SIG-M5 treated with dmso at 0.1 percent for 504 hours (cell line): ENCODE results near the gene PPP2R5D.
"Not testable (repeated sequence)": the region's sequence is repeated elsewhere in the genome, so short reads cannot be mapped to it uniquely, and the experiment has no call there.

Experiments
- DNase-seq: peaks from one replicate; lab custom pipeline; 2025; ENCODE audit not compliant: unreplicated experiment; lab: John Stamatoyannopoulos, UW

PPP2R5D gene

GRCh38 chr6:42984001-42984923 lies at the start of gene PPP2R5D:
PPP2R5D (plus strand) TSS chr6:42984570; CDS start chr6:42984678, 108 bp downstream.
- peak; percentile 98 for DNase-seq

- DNase-seq, result peak; percentile 20
Observed at GRCh38 chr6:42935322-42935721, 49.0 kb upstream of the PPP2R5D start.

DNA sequence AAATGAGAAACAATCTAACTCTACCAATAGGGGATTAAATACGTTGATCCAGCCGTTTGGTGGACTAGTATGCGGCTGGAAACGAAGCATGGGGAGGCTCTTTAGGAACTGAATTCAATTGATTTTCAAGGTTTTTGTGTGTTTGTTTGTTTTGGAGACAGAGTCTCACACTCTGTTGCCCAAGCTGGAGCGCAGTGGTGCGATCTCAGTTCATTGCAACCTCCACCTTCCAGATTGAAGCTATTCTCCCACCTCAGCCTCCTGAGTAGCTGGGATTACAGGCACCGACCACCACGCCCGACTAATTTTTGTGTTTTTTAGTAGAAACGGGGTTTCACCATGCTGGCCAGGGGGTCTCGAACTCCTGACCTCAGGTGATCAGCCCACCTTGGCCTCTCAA lies 48.0 kb upstream of the PPP2R5D start:
- no peak for DNase-seq

GRCh38 chr6:42937548-42938427 lies 46.6 kb upstream of the PPP2R5D start:
- no peak for DNase-seq

DNA sequence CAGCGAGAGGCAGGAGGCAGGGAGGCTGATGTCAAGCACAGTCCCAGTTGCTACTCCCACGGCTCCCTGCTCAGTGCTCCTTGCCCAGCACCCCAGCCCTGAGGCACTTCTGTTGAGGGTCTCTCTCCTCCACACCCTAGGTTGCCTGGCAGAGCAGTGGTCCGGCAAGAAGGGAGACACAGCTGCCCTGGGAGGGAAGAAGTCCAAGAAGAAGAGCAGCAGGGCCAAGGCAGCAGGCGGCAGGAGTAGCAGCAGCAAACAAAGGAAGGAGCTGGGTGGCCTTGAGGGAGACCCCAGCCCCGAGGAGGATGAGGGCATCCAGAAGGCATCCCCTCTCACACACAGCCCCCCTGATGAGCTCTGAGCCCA lies 46.0 kb upstream of the PPP2R5D start:
- DNase-seq, result no peak

DNA sequence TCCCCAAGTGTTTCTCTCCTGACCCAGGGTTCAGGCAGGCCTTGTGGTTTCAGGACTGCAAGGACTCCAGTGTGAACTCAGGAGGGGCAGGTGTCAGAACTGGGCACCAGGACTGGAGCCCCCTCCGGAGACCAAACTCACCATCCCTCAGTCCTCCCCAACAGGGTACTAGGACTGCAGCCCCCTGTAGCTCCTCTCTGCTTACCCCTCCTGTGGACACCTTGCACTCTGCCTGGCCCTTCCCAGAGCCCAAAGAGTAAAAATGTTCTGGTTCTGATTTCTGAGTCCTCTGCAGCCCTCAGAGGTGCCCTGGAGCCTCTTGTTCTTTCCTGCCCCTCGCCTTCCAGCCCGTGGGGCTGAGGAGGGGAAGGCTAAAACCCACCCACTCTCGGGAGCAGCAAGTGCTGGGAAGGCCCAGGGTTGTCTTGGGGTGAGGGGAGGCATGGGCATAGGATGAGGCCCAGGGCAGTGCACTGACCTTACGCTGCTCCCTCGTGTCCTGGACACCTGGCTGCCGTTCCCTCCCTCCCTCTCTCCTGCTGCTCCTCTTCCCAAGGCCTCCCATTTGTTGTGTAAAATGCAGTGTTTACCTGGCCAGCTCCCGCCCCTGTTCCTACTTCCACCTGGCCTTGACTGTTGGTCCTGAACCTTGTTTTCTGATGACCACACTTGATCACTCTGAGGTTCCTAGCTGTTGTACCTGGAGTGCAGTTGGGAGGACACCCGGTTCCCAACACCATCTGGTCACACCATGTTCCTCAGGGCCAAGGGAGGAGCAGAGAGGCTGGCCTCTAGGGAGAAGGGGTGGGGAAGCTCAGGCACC lies 45.2 kb upstream of the PPP2R5D start:
- no peak for DNase-seq

- no peak for DNase-seq
Observed at GRCh38 chr6:42939810-42940167, 44.6 kb upstream of the PPP2R5D start.

- DNase-seq, result no peak
Observed at GRCh38 chr6:42940493-42941045, 43.8 kb upstream of the PPP2R5D start.

- DNase-seq, result not testable (repeated sequence)
Observed at GRCh38 chr6:42941356-42941755, 43.0 kb upstream of the PPP2R5D start.

- no peak for DNase-seq
Observed at GRCh38 chr6:42942444-42942843, 41.9 kb upstream of the PPP2R5D start.

- DNase-seq, result no peak
Observed at GRCh38 chr6:42947950-42948349, 36.4 kb upstream of the PPP2R5D start.

DNA sequence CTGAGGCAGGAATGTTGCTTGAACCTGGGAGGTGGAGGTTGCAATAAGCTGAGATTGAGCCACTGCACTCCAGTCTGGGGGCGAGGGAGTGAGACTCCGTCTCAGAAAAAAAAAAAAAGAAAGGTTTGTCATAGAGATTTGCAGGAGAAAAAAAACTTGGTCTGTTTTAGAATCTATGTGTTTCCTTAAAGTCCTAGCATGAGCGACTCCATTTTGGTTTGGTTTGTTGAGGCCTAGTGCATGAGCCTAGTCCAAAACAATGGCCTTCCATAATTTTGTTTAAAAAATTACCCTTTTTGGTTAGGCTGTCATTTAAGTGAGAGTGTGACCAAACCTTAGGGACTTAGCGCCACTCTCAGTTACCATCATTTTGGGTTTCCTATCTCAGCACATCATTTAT lies 32.0 kb upstream of the PPP2R5D start:
- DNase-seq, result no peak

DNA sequence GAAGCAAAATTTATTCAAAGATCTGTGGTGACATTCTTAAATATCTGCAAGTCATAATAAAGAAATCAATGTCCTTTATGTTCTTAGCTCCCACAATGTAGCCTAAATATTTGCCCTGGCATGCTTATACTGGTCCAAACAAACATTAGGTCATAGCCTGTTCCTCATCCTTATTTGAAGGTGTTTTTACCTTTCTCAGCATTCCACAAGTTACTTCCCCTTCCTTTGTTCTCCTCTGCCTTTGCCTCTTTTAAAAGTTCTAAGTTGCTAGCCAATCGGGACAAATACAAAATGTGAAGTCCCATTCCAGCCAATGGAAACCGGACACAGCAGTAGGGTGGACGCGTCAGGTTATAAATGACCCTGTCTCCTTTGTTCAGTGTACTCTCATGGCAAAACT lies 30.0 kb upstream of the PPP2R5D start:
- not testable (repeated sequence) for DNase-seq

DNA sequence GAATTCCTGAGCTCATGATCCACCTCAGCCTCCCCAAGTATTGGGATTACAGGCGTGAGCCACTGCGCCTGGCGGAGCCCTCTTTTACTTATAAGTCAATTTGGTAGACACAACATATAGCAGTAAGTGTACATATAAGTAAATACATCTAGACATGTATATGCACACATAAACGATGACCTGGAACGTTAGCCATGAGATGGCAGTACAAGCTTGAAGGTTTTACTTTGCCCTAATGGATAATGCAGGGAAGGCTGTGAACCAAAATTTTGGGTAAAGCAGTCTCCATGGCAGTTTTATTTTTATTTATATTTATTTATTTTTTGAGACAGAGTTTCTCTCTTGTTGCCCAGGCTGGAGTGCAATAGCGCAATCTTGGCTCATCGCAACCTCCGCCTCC lies 26.2 kb upstream of the PPP2R5D start:
- no peak for DNase-seq

DNA sequence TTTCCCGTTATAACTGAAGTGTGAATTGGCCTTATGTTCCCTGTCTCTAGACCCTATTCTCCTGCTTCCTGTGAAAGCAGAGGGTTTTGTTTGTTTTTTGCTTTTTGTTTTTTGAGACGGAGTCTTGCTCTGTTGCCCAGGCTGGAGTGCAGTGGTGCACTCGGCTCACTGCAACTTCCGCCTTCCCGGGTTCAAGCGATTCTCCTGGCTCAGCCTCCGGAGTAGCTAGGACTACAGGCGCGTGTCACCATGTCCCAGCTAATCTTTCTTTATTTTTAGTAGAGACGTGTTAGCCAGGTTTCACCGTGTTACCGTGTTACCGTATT lies 24.5 kb upstream of the PPP2R5D start:
- no peak for DNase-seq

GRCh38 chr6:42960243-42961019 lies 23.9 kb upstream of the PPP2R5D start, which contains the start of gene GNMT:
GNMT (plus strand) TSS chr6:42960754; CDS start chr6:42960768, 14 bp downstream.
- DNase-seq, result no peak

- no peak for DNase-seq
Observed at GRCh38 chr6:42961020-42961470, 23.3 kb upstream of the PPP2R5D start.

GRCh38 chr6:42962096-42962495 lies 22.3 kb upstream of the PPP2R5D start:
- DNase-seq, result no peak

- no peak for DNase-seq
Observed at GRCh38 chr6:42962502-42963178, 21.7 kb upstream of the PPP2R5D start.
